SK-N-SH (cell line): ENCODE measurements around the gene NTM. TPM values are rescaled to one million over a fixed set of nuclear protein-coding genes. Genes with fewer than 3 reads are reported as not detected.

ENCODE experiments used
- CTCF ChIA-PET: fragments of 300-600, 350-600 bp; formaldehyde crosslinking; extraction: SDS; loops from one replicate; lab custom pipeline; 2021; lab: Yijun Ruan, JAX
- POLR2A ChIA-PET: fragments of 350-600 bp; sonication (Branson Sonifier 250); formaldehyde crosslinking; extraction: SDS; loops from one replicate; lab custom pipeline; 2020; ENCODE audit warnings: antibody characterized with exemption, inconsistent platforms; lab: Yijun Ruan, JAX
- DNase-seq: peaks from one replicate; pipeline ENCODE4 v3.0.0; 2012
- H2AFZ ChIP-seq: fragments of 200-600 bp; sonication (generic); 2 replicates; pipeline ENCODE4 v1.8.1; 2016; ENCODE audit warnings: antibody characterized with exemption, mild to moderate bottlenecking, low read depth
- H3F3A ChIP-seq: fragments of 200-600 bp; sonication (generic); replicated peaks from 2 replicates; pipeline ENCODE3; 2016; ENCODE audit warnings: antibody characterized with exemption, mild to moderate bottlenecking; ENCODE audit not compliant: insufficient read depth
- H3K27ac ChIP-seq, 2 experiments: fragments of 200-500 bp in 1 of 2; fragments of 200-600 bp in 1 of 2; sonication (Bioruptor generic) in 1 of 2; sonication (generic), shearing (Covaris generic) in 1 of 2; 2 replicates each; pipeline versions ENCODE4 v1.5.1 to v1.6.1; 2014 to 2016; ENCODE audit warnings: low read depth in 2 of 2, inconsistent platforms in 1 of 2, low read length in 1 of 2, mild to moderate bottlenecking in 1 of 2, mixed read lengths in 1 of 2
- H3K27me3 ChIP-seq: fragments of 200-600 bp; sonication (generic), shearing (Covaris generic); 2 replicates; pipeline ENCODE4 v1.6.1; 2016; ENCODE audit warnings: mixed run types; ENCODE audit not compliant: insufficient read depth
- H3K36me3 ChIP-seq, 2 experiments: fragments of 200-500 bp in 1 of 2; fragments of 200-600 bp in 1 of 2; sonication (Bioruptor generic) in 1 of 2; sonication (generic) in 1 of 2; replicated peaks in 1 of 2; 2 replicates each; pipeline versions ENCODE3 to v1.5.1; 2014 to 2016; ENCODE audit warnings: low read length in 1 of 2, mild to moderate bottlenecking in 1 of 2; ENCODE audit not compliant: insufficient read depth in 2 of 2, control insufficient read depth in 1 of 2
- H3K4me1 ChIP-seq, 2 experiments: fragments of 200-500 bp in 1 of 2; fragments of 200-600 bp in 1 of 2; sonication (Bioruptor generic) in 1 of 2; sonication (generic), shearing (Covaris generic) in 1 of 2; 2 replicates each; pipeline versions ENCODE4 v1.5.1 to v1.6.1; 2014 to 2016; ENCODE audit warnings: low read depth in 1 of 2, low read length in 1 of 2, mixed run types in 1 of 2; ENCODE audit not compliant: insufficient read depth in 2 of 2, control insufficient read depth in 1 of 2
- H3K4me2 ChIP-seq: fragments of 200-600 bp; sonication (generic), shearing (Covaris generic); 2 replicates; pipeline ENCODE4 v1.6.1; 2017; ENCODE audit warnings: mixed run types
- H3K4me3 ChIP-seq, 2 experiments: fragments of 200-500 bp in 1 of 2; fragments of 200-600 bp in 1 of 2; sonication (Bioruptor generic) in 1 of 2; sonication (generic), shearing (Covaris generic) in 1 of 2; 2 replicates each; pipeline versions ENCODE4 v1.5.1 to v1.8.1; 2014 to 2016; ENCODE audit warnings: low read depth in 2 of 2, inconsistent platforms in 1 of 2, low read length in 1 of 2, mild to moderate bottlenecking in 1 of 2, mixed read lengths in 1 of 2, moderate library complexity in 1 of 2
- H3K79me2 ChIP-seq: fragments of 200-600 bp; sonication (generic); 2 replicates; pipeline ENCODE4 v1.8.1; 2017; ENCODE audit warnings: mild to moderate bottlenecking; ENCODE audit not compliant: insufficient read depth
- H3K9ac ChIP-seq: fragments of 200-600 bp; sonication (generic); 2 replicates; pipeline ENCODE4 v1.6.1; 2017; ENCODE audit warnings: mixed run types
- H3K9me2 ChIP-seq: fragments of 200-600 bp; sonication (generic); 2 replicates; pipeline ENCODE4 v1.6.1; 2017; ENCODE audit warnings: mixed run types
- H3K9me3 ChIP-seq: fragments of 200-600 bp; sonication (generic); 2 replicates; pipeline ENCODE4 v1.6.1; 2017; ENCODE audit warnings: mixed run types, mild to moderate bottlenecking, moderate library complexity
- H4K20me1 ChIP-seq: fragments of 200-600 bp; sonication (generic); 2 replicates; pipeline ENCODE4 v1.6.1; 2017; ENCODE audit warnings: mild to moderate bottlenecking, mixed run types; ENCODE audit not compliant: insufficient read depth
- ELF1 ChIP-seq: IDR thresholded peaks from 2 replicates; pipeline ENCODE4 v1.4.0; 2012
- EZH2phosphoT487 ChIP-seq: fragments of 200-600 bp; sonication (generic); IDR thresholded peaks from 2 replicates; pipeline ENCODE4 v1.6.1; 2017; ENCODE audit warnings: low read depth, mixed run types, mild to moderate bottlenecking, antibody characterized with exemption, moderate library complexity, borderline replicate concordance
- FOSL2 ChIP-seq: IDR thresholded peaks from 2 replicates; pipeline ENCODE4 v1.4.0; 2012; ENCODE audit warnings: low read depth, mild to moderate bottlenecking, moderate library complexity, borderline replicate concordance
- FOXJ3 ChIP-seq: sonication (generic); formaldehyde crosslinking; IDR thresholded peaks from 2 replicates; pipeline ENCODE4 v1.5.1; 2020; ENCODE audit warnings: mild to moderate bottlenecking, missing genetic modification reagents
- FOXM1 ChIP-seq: IDR thresholded peaks from 2 replicates; pipeline ENCODE4 v1.4.0; 2012; ENCODE audit warnings: low read depth, mild to moderate bottlenecking
- GABPA ChIP-seq: IDR thresholded peaks from 2 replicates; pipeline ENCODE4 v1.4.0; 2012; ENCODE audit warnings: low read depth, mild to moderate bottlenecking
- GATA2 ChIP-seq: sonication (generic); formaldehyde crosslinking; IDR thresholded peaks from 2 replicates; pipeline ENCODE4 v1.5.0; 2020; ENCODE audit warnings: mild to moderate bottlenecking, missing genetic modification reagents
- MAX ChIP-seq: IDR thresholded peaks from 2 replicates; pipeline ENCODE4 v1.4.0; 2012; ENCODE audit warnings: low read depth
- NFIC ChIP-seq: IDR thresholded peaks from 2 replicates; pipeline ENCODE4 v1.4.0; 2012; ENCODE audit warnings: borderline replicate concordance
- RXRA ChIP-seq: IDR thresholded peaks from 2 replicates; pipeline ENCODE4 v1.4.0; 2012; ENCODE audit warnings: low read depth, mild to moderate bottlenecking, borderline replicate concordance
- SIN3A ChIP-seq: IDR thresholded peaks from 2 replicates; pipeline ENCODE4 v1.6.1; 2012; ENCODE audit warnings: low read depth, mild to moderate bottlenecking, low read length, moderate library complexity, borderline replicate concordance
- TCF12 ChIP-seq: IDR thresholded peaks from 2 replicates; pipeline ENCODE4 v1.4.0; 2012
- TEAD4 ChIP-seq: IDR thresholded peaks from 2 replicates; pipeline ENCODE4 v1.4.0; 2012; ENCODE audit warnings: mild to moderate bottlenecking, borderline replicate concordance; ENCODE audit not compliant: insufficient read depth
- USF1 ChIP-seq: IDR thresholded peaks from 2 replicates; pipeline ENCODE4 v1.4.0; 2012; ENCODE audit warnings: low read depth, borderline replicate concordance
- YY1 ChIP-seq: IDR thresholded peaks from 2 replicates; pipeline ENCODE4 v1.4.0; 2012; ENCODE audit warnings: low read depth, mild to moderate bottlenecking
- ZBTB33 ChIP-seq: IDR thresholded peaks from 2 replicates; pipeline ENCODE4 v1.4.0; 2012; ENCODE audit warnings: low read depth, borderline replicate concordance
- WGBS: methylation state at CpG from one replicate; pipeline ENCODE4 v1.1.6; 2017; ENCODE audit warnings: low lambda C conversion rate; 5-methylcytosine and 5-hydroxymethylcytosine counted together
- polyA plus RNA-seq, 3 experiments: library from polyadenylated mRNA; depleted of rRNA; stranded (reverse); fragments of >200 nt; gene quantifications; 2 replicates each; pipeline ENCODE4 v1.2.3, GENCODE V29; 2012
- TF ChIP-seq, protein P1 (sequence below): fragments of 150-350 bp; IDR thresholded peaks from 2 replicates; pipeline ENCODE4 v1.6.1; 2017; ENCODE audit warnings: antibody characterized with exemption, low read length, low read depth, borderline replicate concordance

NTM gene
- polyA plus RNA-seq, 1 of the 3 experiments (the other 2 are of a cell fraction): 20.0 TPM

- no peak overlapping the region for H3K27ac ChIP-seq
- no peaks in the 10 kb centered on the region for H3K9me3 ChIP-seq
- no peak overlapping the region for H3K9ac ChIP-seq
- no peak for TF ChIP-seq TEAD4
- TF ChIP-seq MAX: no peak
- TF ChIP-seq, all 33 proteins: peak for 0
- Histone ChIP-seq H2AFZ (no peak overlapping the region), H3K27me3 (no peaks in the 10 kb centered on the region), H3K4me1 (peaks cover 0 to 8% of the 10 kb centered on the region in 2 experiments; a peak in 2 of 4 replicates), H3K79me2 (peaks cover 42% of the 10 kb centered on the region), H3K36me3 (no peaks in the 10 kb centered on the region), H3F3A (no peaks in the 10 kb centered on the region), H4K20me1 (no peaks in the 10 kb centered on the region), H3K4me3 (no peak overlapping the region), H3K4me2 (no peak overlapping the region), H3K9me2 (no peaks in the 10 kb centered on the region)
- CTCF ChIA-PET: interaction anchor here (1.3 to 1.4 kb wide), 3 partner anchors 9 to 52 kb away, joined by 3 to 5 read pairs (median 4); no protein-coding TSS in a partner anchor
- no peak for DNase-seq
- WGBS: 68% methylated on average over 4 of the region's 4 CpGs
- POLR2A ChIA-PET: no interaction called here
These were observed 548.2 kb downstream of the NTM start for GRCh38 chr11:131918663-131919062.

GRCh38 chr11:131922220-131922619 lies 551.8 kb downstream of the NTM start:
- no peak overlapping the region for H3K27ac ChIP-seq
- H3K9me3 ChIP-seq: no peaks in the 10 kb centered on the region
- POLR2A ChIA-PET: no interaction called here
- H4K20me1 ChIP-seq: no peaks in the 10 kb centered on the region
- no peak overlapping the region for H3K4me2 ChIP-seq
- H3K79me2 ChIP-seq: peaks cover 12% of the 10 kb centered on the region
- H3F3A ChIP-seq: no peaks in the 10 kb centered on the region
- no peak overlapping the region for H2AFZ ChIP-seq
- H3K4me1 ChIP-seq: peaks cover 0 to 4% of the 10 kb centered on the region in 2 experiments; a peak in 3 of 4 replicates
- no peaks in the 10 kb centered on the region for H3K9me2 ChIP-seq
- no peaks in the 10 kb centered on the region for H3K27me3 ChIP-seq
- no peak for DNase-seq
- no peak overlapping the region for H3K4me3 ChIP-seq
- no peaks in the 10 kb centered on the region for H3K36me3 ChIP-seq
- CTCF ChIA-PET: no interaction called here
- 88% methylated on average over 6 of the region's 6 CpGs for WGBS
- TF ChIP-seq FOXJ3 (CRISPR knock-in tag): no peak
- no peak for TF ChIP-seq FOXM1
- TF ChIP-seq RXRA: no peak
- no peak for TF ChIP-seq SIN3A
- no peak for TF ChIP-seq TEAD4
- no peak for TF ChIP-seq GABPA
- no peak overlapping the region for H3K9ac ChIP-seq

DNA sequence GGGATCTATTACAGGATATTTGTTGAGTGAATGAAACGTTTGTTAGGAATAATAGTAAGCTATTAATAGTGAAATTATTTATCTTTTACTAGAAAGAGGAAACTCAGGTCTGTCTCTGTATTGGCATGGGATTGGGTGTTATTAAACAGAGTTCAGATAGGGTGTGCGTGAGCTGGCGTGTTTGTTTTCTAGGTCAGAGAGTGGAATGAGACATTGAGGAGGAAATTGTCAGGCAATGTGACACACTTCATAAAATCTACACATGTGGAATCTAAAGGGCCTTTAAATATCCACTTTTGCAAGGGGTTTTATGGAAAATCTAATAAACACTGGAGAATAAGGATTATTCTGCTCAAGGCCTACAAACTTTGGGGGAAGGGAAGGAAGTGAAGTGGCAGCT lies 552.9 kb downstream of the NTM start:
- H3K9ac ChIP-seq: no peak overlapping the region
- no peak overlapping the region for H3K4me3 ChIP-seq
- no peaks in the 10 kb centered on the region for H3F3A ChIP-seq
- 80% methylated on average over 3 of the region's 3 CpGs for WGBS
- ChIA-PET POLR2A (no interaction called here), CTCF (interaction anchor here (0.9 to 1.4 kb wide), 3 partner anchors 9 to 235 kb away, joined by 3 to 4 read pairs (median 3); no protein-coding TSS in a partner anchor)
- no peak overlapping the region for H3K4me2 ChIP-seq
- no peaks in the 10 kb centered on the region for H3K27me3 ChIP-seq
- no peaks in the 10 kb centered on the region for H4K20me1 ChIP-seq
- no peak for DNase-seq
- H3K4me1 ChIP-seq: peaks cover 0 to 4% of the 10 kb centered on the region in 2 experiments; a peak in 3 of 4 replicates
- no peaks in the 10 kb centered on the region for H3K9me3 ChIP-seq
- no peak overlapping the region for H2AFZ ChIP-seq
- peaks cover 3% of the 10 kb centered on the region for H3K79me2 ChIP-seq
- no peaks in the 10 kb centered on the region for H3K36me3 ChIP-seq
- no peak overlapping the region for H3K27ac ChIP-seq
- no peaks in the 10 kb centered on the region for H3K9me2 ChIP-seq
- no peak for TF ChIP-seq YY1
- no peak for TF ChIP-seq RXRA
- no peak for TF ChIP-seq EZH2phosphoT487
- no peak for TF ChIP-seq SIN3A
- no peak for TF ChIP-seq GATA2 (CRISPR knock-in tag)
- TF ChIP-seq ZBTB33: no peak
- TF ChIP-seq, protein P1, sequence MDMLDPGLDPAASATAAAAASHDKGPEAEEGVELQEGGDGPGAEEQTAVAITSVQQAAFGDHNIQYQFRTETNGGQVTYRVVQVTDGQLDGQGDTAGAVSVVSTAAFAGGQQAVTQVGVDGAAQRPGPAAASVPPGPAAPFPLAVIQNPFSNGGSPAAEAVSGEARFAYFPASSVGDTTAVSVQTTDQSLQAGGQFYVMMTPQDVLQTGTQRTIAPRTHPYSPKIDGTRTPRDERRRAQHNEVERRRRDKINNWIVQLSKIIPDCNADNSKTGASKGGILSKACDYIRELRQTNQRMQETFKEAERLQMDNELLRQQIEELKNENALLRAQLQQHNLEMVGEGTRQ: no peak
- no peak for TF ChIP-seq FOXM1
- no peak for TF ChIP-seq FOSL2
- TF ChIP-seq USF1: no peak
- no peak for TF ChIP-seq TCF12
- no peak for TF ChIP-seq NFIC
- no peak for TF ChIP-seq ELF1
